GM21447 (cell line): ENCODE data around the gene SMYD1.

Experiments
- ATAC-seq: cut with Tn5 transposase; IDR thresholded peaks from one replicate; pipeline ENCODE4 v1.9.1; 2021; ENCODE audit not compliant: unreplicated experiment

Gene SMYD1

DNA sequence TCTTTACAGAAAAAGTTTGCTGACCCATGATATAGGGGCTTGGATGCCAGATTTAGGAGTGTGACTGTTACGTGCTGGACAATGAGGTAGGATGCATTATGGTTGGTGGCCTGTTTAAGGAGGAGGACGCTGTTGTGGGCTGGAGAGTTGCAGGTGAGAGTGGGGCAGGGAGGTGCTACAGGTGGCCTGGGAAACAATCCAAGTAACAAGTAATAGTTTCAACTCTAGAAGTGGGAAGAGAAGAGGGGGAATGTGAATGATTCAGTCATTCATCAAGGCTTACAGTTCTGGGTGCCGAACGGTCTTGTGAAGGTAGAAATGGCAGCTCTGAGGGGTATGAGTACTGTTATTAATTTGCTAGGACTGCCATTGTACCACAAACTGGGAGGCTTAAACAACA lies 54.1 kb downstream of the SMYD1 start:
- ATAC-seq: no peak

DNA sequence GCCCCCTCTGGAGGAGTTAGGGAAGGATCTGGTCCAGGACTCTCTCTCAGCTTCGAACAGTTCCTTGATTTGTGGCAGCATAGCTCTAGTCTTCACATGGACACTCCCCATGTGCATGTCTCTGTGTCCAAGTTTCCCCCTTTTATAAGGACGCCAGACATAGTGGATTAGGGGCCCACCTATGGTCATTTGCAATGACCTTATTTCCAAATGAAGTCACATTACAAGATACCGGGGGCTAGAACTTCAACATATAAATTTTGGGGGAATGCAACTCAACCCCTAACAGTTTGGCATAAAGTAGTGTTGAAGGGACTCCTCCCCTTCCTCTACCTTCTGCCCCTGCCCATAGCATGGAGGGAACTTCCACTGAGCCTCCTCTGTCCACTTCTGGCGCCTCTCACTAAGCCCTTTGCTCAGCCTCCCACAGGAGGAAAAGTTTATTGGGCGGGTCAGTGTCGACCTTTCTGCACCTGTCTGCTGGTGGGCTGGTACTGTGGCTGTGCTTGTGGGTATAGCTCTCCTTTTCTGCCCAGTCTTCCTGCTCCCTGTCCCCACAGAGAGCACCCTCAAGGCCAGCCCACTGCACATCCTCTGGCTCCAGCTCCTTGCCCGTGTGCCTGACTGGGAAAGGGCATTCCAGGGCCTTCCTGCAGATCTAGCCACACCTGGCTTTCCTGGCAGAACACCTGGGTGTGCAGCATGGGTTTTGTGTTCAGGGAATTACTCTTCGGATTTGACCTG lies 54.7 kb downstream of the SMYD1 start:
- ATAC-seq: no peak

DNA sequence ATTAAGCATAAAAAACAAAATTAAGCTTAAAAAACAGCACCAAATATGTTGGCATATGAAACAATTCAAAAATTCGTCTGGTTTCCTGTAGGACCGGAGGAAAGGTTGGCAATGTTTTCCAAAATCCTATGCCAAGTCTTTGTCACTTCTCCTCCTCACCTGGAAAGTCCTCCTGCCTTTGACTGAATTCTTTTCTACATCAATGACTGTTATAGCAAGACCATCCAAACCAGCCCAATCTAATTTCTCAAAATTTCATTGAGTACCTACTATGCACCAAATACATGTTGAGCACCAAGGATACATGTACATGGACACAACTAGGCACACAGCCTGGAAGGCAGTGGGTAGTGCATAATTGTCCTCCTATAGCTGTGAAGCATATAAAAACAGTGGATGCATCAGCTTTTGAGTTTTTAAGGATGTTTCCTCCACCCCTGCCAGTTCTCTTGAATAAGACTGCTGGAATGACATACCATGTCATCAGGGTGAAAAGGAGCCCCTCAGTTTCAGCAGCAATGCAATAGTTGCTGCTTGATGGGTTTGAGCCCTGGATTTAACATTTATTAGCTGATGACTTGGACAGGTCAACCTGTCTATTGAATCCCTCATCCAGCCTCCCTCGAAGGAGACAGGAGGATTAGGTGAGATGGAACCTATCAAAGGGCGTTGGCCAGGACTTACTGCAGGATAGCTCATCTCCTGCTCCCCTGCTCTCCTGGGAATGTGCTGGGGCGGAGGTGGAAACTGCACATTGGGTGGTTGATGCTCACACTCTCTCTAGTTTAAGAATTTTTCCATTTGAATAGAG lies 55.7 kb downstream of the SMYD1 start:
- no peak for ATAC-seq

GRCh38 chr2:88123975-88124917 lies 56.6 kb downstream of the SMYD1 start:
- ATAC-seq: no peak

- ATAC-seq: no peak
Measured at GRCh38 chr2:88125344-88125923, 57.8 kb downstream of the SMYD1 start.

- ATAC-seq: no peak
Measured at GRCh38 chr2:88125924-88126771, 58.5 kb downstream of the SMYD1 start.

DNA sequence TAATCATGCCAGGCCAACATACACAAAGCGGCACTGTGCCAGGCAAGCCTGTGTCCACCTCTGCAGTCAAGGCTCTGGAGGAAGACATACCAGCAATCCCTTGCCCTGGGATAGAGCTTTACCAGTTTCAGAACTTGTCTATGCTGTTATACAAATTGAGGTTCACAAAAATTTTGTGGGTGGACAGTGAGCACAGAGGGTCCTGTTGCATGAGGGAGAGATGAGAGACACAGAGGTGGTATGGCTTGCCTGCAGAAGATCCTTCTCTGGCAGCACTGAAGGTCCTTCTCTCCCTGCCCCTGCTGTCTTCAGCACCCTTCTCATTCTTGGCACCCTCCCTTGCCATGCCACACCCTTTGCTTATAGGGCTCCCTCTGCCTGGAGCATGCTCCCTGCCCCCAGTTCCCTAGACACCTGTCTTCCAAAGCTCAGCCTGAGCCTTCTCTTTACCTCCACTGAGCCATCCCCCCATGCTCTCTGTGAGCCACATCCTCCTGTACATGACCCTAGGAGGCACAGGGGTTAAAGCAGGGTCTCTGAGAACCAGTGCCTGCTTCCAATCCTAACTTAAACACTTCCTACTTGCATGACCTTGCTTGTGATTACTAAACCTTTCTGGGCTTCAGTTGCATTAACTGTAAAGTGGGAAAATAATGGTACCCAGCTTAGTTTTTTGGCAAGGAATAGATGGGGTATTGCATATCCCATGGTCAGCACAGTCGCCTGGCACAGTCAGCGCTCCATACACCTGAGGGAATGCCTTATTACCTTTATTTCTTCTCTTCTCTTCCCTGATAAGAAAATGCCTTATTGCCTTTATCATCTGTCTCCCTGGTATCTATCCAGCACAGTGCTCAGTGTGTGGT lies 59.4 kb downstream of the SMYD1 start:
- ATAC-seq: no peak

DNA sequence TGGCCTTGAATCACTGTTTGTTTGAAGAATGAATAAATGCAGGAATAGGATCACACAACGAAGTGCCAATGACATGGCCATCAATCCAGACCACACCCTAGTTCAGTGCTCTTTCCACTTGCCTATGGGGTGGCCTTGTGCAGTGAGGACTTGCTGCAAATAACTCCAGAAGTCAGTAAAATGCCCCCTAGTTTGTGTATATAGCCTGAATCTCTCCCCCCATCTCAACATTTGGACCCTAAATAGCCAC lies 59.9 kb downstream of the SMYD1 start:
- ATAC-seq: no peak

DNA sequence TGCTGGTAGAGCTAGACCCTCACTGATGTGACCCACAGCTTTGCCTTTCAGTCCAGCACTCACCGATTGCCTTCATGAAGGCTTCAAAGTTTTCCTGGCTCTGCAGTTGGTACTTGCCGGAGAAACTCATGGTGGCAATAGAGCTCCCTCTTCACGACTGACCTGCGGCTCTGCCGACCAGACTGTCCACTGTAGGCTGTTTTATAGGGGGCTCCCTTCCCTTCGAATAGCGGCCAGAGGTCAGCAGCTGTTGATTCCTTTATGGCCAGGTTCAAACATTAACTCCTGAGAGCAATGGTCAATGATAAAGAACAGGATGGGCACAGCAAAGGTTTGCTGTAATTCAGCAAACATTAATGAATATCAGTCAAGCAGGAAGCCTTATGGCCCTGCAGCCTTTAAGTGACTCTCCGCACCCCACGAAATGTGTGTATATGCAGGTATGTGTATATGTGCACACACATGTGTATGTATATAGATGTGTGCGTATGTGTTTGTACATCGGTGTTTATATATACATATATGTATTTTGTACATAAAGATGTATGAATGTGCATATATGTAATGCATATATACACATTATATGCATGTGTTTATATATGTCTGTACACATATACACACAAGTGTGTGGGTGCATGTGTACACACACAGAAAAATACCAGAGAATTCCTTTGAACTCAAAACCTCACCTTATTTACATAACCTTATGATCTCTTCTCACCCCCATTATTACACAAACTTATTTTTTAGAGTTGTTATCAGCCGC lies 60.4 kb downstream of the SMYD1 start, which contains the start of gene FABP1:
Gene FABP1, minus strand, starts transcription at position 175 of the 766 bp plus-strand sequence. Its CDS starts 45 bp downstream, at position 130.
- ATAC-seq: no peak

DNA sequence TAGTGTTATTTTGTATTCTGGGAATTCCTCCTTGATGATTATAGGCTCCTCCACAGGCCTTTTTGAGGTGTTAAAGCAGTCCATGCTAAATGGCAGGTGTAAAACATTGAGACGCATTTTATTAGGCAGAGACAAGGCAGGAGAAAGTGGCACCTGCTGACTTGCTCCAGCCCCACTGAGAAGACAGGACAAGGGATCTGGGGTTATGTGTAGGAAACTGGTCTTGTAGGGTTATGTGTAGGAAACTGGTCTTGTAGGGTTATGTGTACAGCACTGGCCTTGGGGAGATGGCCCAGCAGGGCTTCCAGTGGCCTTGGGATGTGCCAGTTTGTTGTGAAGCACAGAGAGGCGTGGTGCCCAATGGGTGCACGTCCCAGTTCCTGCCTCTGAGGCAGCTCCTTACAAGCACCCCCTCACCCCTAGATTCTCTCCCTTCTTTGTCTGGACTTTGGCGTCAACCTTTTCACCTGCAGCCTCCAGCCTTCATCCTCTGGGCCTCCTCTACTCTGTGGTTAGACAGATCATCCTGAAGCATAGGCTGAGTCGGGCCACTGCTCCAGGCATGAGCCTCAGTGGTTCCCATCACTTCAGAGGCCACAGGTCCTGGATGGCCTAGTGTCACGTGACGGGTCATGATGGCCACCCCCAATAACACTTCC lies 61.2 kb downstream of the SMYD1 start:
- no peak for ATAC-seq

DNA sequence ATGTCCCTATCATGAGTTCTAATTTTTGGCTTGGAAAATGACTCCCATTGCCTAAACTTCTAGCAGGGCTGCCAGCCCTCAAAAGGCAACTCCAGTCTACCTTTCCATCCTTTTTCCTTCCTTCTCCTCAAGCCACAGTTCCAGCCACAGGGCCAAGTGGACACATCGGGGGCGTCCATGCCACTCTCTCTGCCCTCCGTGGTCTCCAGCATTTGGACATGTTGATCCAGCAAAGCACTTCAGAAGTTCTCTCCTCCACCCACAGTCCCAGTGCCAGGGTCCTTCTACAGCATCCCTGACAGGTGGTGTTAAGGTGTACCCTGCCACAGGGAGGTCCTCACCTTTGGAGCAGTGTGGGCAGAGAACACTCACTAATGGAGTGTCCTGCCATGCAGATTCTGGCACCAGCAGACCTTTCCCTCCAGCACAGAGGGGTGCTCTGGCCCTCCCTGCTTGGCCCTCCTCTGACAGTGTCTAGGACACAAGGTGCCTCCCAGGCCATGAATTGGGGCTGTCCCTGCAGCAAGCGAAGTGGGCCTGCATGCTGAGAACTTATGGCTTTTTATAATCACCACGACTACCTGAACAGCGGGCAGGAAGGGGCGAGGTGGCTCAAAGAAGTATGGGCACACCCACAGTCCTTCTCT lies 61.8 kb downstream of the SMYD1 start:
- ATAC-seq: no peak

DNA sequence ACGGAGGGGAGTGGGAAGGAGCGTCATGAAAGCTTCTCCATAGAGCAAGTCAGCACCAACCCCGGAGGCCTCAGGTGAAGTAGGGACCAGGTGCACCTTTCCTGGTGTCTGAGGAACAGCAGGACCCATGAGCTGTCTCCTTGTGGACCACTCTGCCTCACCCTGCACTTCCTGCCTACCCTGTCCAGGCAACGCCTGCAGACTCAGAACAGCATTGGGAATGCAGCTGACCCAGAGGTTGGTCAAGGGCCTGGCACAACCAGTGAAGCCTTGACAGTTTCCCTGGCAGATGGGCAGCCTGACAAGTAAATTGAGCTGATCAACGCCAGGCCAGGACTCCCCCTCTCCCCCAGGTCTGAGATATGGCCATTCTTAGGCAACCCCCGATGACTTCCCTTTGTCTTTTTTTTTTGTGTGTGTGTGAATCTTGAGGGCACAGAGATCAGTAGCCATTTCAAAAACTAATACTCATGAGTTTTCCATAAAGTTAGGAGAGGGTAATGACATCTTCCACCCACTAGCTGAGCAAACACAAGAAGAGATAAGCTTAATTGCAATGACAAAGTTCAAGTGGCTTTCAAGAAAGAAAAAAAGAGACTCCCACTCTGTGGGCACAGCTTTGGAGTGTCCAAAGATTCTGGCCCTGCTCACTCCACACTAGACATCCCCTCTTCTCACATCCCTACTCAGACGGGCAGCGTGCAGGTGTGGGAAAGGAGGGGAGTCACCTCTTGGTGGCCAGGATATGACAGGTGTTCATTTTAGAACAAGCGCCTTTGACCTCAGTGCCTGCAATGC lies 63.8 kb downstream of the SMYD1 start:
- ATAC-seq: no peak

DNA sequence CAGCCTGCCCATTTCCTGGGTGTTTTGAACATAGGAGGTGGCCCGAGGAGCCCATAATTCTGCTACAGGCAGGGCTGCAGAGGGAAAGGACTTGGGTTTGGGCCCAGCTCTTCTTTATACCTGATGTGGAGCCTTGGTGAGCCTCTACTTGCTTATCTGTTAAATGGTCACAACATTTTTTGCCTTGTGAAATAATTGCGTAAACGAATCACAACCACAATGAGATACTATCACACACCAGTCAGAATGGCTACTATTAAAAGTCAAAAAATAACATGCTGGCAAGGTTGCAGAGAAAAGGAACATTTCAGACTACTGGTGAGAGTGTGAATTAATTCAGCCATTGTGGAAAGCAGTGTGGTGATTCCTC lies 64.4 kb downstream of the SMYD1 start:
- no peak for ATAC-seq

DNA sequence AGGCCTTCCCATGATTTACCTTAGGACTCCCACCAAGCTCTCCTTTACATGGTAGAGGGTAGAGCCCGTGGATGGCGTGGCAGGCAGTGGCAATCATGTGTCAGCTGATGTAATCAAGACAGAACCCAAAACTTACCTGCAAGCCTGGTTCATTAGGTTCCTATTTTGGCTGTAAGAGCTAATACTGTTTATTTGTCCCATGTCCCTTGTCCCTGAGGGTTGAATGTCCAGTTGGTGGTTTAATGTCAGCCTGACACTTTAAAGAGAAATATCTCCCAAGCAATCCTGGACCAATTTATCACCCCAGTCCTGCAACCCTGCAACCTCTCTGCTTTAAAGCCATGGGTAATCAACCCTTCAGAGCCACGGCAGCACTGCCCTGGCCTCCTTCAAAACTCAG lies 66.2 kb downstream of the SMYD1 start:
- no peak for ATAC-seq

GRCh38 chr2:88136817-88137216 lies 69.2 kb downstream of the SMYD1 start:
- no peak for ATAC-seq

GRCh38 chr2:88137833-88138232 lies 70.2 kb downstream of the SMYD1 start:
- ATAC-seq: no peak

- ATAC-seq: no peak
Measured at GRCh38 chr2:88139203-88139702, 71.6 kb downstream of the SMYD1 start.
